Upper lobe of right lung (tissue), 1 donor: ENCODE results near the gene STARD6. TPM values are rescaled to one million over a fixed set of nuclear protein-coding genes. Genes with fewer than 3 reads are reported as not detected.
"Not testable (repeated sequence)": the region's sequence is repeated elsewhere in the genome, so short reads cannot be mapped to it uniquely, and the experiment has no call there.

ENCODE experiments used
- ATAC-seq: fragments of 200-7000 bp; cut with Tn5 transposase; one replicate; pipeline ENCODE4 v1.9.1; 2020; ENCODE audit warnings: mild to moderate bottlenecking, moderate library complexity
- DNase-seq: peaks from one replicate; pipeline ENCODE4 v3.0.0-alpha.2; 2020
- H3K27ac ChIP-seq: fragments of 200-600 bp; one replicate; pipeline ENCODE4 v1.8.0; 2022
- H3K27me3 ChIP-seq: fragments of 200-600 bp; one replicate; pipeline ENCODE4 v1.8.0; 2022; ENCODE audit warnings: mild to moderate bottlenecking
- H3K36me3 ChIP-seq: fragments of 200-600 bp; one replicate; pipeline ENCODE4 v1.8.0; 2022
- H3K4me1 ChIP-seq: fragments of 200-600 bp; one replicate; pipeline ENCODE4 v1.8.0; 2022
- H3K4me3 ChIP-seq: fragments of 200-600 bp; one replicate; pipeline ENCODE4 v1.8.0; 2022; ENCODE audit warnings: mild to moderate bottlenecking
- H3K9me3 ChIP-seq: fragments of 200-600 bp; one replicate; pipeline ENCODE4 v1.8.0; 2022
- intact Hi-C: fragments of 100-400 bp; cut with DNase I; formaldehyde crosslinking; loops from one replicate; pipeline ENCODE4 v1.11.0; 2022
- total RNA-seq: library from RNA; stranded (reverse); fragmentation: NEBNext Ultra II Directional; extraction: Animal tissue kit (Norgen Biotek cat#: 25700); gene quantifications from one replicate; pipeline ENCODE4 v1.2.1, GENCODE V29; 2021
- TF ChIP-seq, protein P1 (sequence below): fragments of 200-600 bp; IDR thresholded peaks from one replicate; pipeline ENCODE4 v1.8.0; 2022; ENCODE audit warnings: antibody characterized with exemption
- donor health status: DM: no; HTN: yes; CAD: no; lungs with severe emphysema.

The STARD6 gene
- total RNA-seq, 1 donor from 2014 or later = not detected

DNA sequence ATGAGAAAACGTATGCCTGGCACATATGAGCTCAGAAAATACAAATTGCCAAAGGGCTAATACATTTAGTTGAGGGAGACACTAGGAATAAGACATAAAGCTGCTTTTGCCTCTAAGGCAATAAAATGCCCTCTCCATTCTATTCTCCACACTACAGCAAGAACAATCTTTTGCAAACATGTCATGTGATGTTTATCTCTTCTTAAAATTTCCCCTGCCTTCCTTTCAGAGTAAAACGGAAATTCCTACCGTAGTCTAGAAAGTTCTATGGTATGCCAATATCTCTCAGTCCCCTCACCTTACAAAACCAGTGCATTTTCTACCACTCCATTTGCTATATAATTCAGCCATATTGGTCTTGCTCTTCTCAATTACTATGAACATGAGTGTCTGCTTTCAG is 33.2 kb upstream of the STARD6 start:
- intact Hi-C loops = no loop called here
- H3K9me3 ChIP-seq = no peaks in the 10 kb centered on the region
- H3K36me3 ChIP-seq = no peaks in the 10 kb centered on the region
- H3K27me3 ChIP-seq = no peaks in the 10 kb centered on the region
- ATAC-seq (no peak), DNase-seq (no peak)
- H3K27ac ChIP-seq = no peak overlapping the region
- H3K4me1 ChIP-seq = no peaks in the 10 kb centered on the region
- H3K4me3 ChIP-seq = no peak overlapping the region
- TF ChIP-seq, protein P1, sequence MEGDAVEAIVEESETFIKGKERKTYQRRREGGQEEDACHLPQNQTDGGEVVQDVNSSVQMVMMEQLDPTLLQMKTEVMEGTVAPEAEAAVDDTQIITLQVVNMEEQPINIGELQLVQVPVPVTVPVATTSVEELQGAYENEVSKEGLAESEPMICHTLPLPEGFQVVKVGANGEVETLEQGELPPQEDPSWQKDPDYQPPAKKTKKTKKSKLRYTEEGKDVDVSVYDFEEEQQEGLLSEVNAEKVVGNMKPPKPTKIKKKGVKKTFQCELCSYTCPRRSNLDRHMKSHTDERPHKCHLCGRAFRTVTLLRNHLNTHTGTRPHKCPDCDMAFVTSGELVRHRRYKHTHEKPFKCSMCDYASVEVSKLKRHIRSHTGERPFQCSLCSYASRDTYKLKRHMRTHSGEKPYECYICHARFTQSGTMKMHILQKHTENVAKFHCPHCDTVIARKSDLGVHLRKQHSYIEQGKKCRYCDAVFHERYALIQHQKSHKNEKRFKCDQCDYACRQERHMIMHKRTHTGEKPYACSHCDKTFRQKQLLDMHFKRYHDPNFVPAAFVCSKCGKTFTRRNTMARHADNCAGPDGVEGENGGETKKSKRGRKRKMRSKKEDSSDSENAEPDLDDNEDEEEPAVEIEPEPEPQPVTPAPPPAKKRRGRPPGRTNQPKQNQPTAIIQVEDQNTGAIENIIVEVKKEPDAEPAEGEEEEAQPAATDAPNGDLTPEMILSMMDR = no peak

DNA sequence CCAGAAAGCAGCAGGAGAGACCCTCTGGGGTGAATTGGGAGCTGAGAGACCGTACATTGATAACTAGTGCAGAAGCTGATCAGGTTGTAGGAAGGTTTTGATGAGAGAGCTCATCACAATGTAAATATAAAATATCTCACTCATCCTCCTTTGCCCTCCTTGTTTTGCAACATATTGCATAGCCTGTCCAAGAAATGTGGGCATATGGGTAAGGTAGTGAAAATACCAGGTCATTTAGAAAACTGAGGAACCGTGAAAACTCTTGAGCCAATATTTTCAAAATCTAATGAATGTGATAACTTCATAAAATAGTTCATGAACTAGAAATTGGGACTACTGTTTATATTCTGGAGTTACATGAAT is 31.5 kb upstream of the STARD6 start:
- Histone ChIP-seq H3K4me1 (no peaks in the 10 kb centered on the region), H3K27me3 (no peaks in the 10 kb centered on the region), H3K36me3 (no peaks in the 10 kb centered on the region), H3K4me3 (no peak overlapping the region), H3K9me3 (no peaks in the 10 kb centered on the region), H3K27ac (no peak overlapping the region)
- no peak for ATAC-seq
- TF ChIP-seq, protein P1 = no peak
- intact Hi-C loops = no loop called here
- DNase-seq = no peak

DNA sequence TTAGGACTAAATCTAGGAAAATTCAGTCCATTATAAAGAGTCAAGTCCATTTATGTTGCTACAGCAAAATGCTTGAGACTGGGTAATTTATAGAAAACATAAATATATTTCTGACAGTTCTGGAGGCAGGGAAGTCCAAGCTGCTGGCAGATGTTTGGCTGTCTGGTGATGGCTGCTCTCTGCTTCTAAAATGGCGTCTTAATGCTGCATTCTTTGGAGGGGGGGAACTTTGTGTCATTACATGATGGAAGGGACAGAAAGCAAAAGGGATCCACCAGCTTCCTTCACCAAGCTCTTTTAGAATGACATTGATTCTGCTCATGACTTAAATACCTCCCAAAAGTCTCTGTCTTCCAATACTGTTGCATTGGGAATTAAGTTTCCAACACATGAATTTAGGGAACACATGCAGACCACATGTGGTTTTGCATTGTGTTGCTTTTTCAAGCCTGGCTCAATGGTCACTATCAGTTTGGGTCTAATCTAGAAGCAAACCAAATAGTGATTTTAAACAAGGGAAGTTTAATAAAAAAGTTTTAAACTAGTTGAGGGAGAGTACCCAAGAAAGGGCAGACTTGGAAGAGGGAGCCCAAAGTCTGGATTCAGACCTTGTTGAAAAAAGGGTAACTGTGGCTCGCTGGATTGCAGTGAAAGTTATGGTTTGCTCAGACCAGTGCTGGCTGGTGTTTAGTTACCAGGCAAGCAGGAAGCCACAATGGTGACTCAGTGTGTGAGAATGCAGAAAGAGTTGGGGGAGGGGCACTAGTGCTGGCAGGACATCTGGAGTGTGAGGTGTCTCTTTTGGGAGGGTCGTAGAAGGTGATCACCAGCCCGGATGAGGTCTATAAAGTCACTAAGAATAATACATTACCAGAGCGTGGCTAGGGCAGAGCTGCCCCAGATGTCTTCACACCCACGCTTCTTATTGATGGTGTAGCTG is 30.8 kb upstream of the STARD6 start:
- TF ChIP-seq, protein P1 = no peak
- H3K4me1 ChIP-seq = no peaks in the 10 kb centered on the region
- H3K27ac ChIP-seq = no peak overlapping the region
- no peaks in the 10 kb centered on the region for H3K9me3 ChIP-seq
- intact Hi-C loops = no loop called here
- no peaks in the 10 kb centered on the region for H3K27me3 ChIP-seq
- H3K36me3 ChIP-seq = no peaks in the 10 kb centered on the region
- no peak overlapping the region for H3K4me3 ChIP-seq
- ATAC-seq = peak; percentile 64
- DNase-seq = no peak

DNA sequence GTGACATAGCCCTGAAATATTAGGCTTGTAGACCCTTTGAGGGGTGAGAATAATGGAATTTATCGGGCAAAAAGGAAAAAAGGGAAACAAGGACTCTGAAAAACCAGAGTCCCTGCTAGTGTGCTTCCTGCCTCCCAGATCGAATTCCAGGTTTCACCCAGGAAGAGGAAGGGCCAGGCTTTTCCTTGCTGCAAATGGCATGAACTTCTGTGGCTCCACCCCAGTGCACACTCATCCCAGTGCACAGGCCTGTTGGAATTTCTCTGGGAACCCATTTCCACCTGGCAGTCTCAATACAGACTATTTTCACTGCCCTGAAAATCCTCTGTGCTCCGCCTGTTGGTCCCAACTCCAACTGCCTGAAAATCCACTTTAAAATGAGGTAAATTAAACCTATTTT is 30.0 kb upstream of the STARD6 start:
- no peak overlapping the region for H3K27ac ChIP-seq
- intact Hi-C loops = no loop called here
- TF ChIP-seq, protein P1 = no peak
- H3K36me3 ChIP-seq = no peaks in the 10 kb centered on the region
- no peak for DNase-seq
- H3K27me3 ChIP-seq = no peaks in the 10 kb centered on the region
- H3K4me1 ChIP-seq = no peaks in the 10 kb centered on the region
- no peak for ATAC-seq
- H3K9me3 ChIP-seq = no peaks in the 10 kb centered on the region
- no peak overlapping the region for H3K4me3 ChIP-seq

DNA sequence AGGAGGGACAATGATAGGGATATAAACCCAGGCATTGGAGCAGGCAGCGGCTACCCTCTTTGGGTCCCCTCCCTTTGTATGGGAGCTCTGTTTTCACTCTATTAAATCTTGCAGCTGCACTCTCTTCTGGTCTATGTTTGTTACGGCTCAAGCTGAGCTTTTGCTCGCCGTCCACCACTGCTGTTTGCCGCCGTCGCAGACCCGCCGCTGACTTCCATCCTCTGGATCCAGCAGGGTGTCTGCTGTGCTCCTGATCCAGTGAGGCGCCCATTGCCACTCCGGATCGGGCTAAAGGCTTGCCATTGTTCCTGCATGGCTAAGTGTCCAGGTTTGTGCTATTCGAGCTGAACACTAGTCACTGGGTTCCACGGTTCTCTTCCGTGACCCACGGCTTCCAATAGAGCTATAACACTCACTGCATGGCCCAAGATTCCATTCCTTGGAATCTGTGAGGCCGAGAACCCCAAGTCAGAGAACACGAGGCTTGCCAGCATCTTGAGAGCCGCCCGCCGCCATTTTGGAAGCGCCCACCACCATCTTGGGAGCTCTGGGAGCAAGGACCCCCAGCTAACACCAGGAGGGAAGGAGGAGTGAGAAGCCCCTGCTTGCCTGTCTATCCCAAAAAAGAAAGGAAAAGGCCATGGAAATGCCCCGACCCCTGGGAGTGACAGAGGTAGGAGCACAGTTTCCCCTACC is 29.3 kb upstream of the STARD6 start:
- H3K36me3 ChIP-seq, H3K27ac ChIP-seq, intact Hi-C loops, H3K4me3 ChIP-seq, DNase-seq, H3K4me1 ChIP-seq, H3K27me3 ChIP-seq, ATAC-seq, H3K9me3 ChIP-seq: not testable (repeated sequence)

DNA sequence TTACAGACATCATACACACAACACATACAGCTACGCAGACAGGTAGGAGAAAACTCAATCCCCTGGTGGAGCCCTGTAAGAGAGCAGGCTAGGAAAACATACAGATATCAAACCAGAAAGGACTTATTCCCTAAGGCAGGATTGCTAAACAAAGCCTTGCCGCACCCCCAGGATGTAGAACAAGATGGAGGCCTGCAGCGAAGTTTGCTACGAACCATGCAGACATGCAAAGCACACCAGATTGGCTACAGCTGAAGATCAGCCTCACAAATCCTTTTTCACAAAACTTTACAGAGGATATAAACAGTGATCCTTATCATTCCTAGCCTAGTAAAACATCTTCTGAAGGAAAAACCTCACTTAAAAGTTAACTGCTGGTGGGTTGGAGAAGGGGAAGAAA is 28.4 kb upstream of the STARD6 start:
- Histone ChIP-seq H3K27ac (no peak overlapping the region), H3K9me3 (no peaks in the 10 kb centered on the region), H3K4me1 (no peaks in the 10 kb centered on the region), H3K4me3 (no peak overlapping the region), H3K27me3 (no peaks in the 10 kb centered on the region), H3K36me3 (no peaks in the 10 kb centered on the region)
- intact Hi-C loops = no loop called here
- TF ChIP-seq, protein P1 = no peak
- DNase-seq (no peak), ATAC-seq (no peak)
